Thyroid gland (tissue), 4 donors: Measurements from ENCODE around the gene EFNA5. TPM values are rescaled to one million over a fixed set of nuclear protein-coding genes. Genes with fewer than 3 reads are reported as not detected.

Experiments
- DNase-seq, 2 donors: peaks; one replicate each; pipeline ENCODE4 v3.0.0-alpha.2; 2019
- H3K27ac ChIP-seq, 3 donors: fragments of 200-600 bp; sonication (generic); 1 replicate in 2 of 3; 2 replicates in 1 of 3; pipeline ENCODE4 v1.5.1; 2016 to 2019; ENCODE audit warnings: mild to moderate bottlenecking in 1 of 3, moderate library complexity in 1 of 3
- H3K27me3 ChIP-seq: fragments of 200-600 bp; sonication (generic); one replicate; pipeline ENCODE4 v1.5.1; 2019
- H3K36me3 ChIP-seq, 2 donors: fragments of 200-600 bp; sonication (generic); one replicate each; pipeline ENCODE4 v1.5.1; 2016 to 2019
- H3K4me1 ChIP-seq, 2 donors: fragments of 200-600 bp; sonication (generic); one replicate each; pipeline ENCODE4 v1.5.1; 2017 to 2019
- H3K4me3 ChIP-seq, 3 donors: fragments of 200-600 bp; sonication (generic); replicated peaks in 1 of 3; 1 replicate in 2 of 3; 2 replicates in 1 of 3; pipeline ENCODE4 v1.5.1; 2016; ENCODE audit warnings: mild to moderate bottlenecking in 1 of 3
- H3K9me3 ChIP-seq: fragments of 200-600 bp; sonication (generic); one replicate; pipeline ENCODE4 v1.5.1; 2017
- CTCF ChIP-seq, 6 experiments: fragments of 200-600 bp in 3 of 6; fragments of 450-650 bp in 3 of 6; sonication (generic) in 3 of 6; IDR thresholded peaks; one replicate each; pipeline ENCODE4 v1.5.1; 2016 to 2019; ENCODE audit warnings: antibody characterized with exemption in 6 of 6, mild to moderate bottlenecking in 2 of 6, inconsistent platforms in 1 of 6, moderate library complexity in 1 of 6
- POLR2A ChIP-seq, 2 donors: fragments of 450-650 bp; IDR thresholded peaks; one replicate each; pipeline ENCODE4 v1.6.1; 2017; ENCODE audit warnings: antibody characterized with exemption in 2 of 2, mild to moderate bottlenecking in 2 of 2, moderate library complexity in 1 of 2
- WGBS, 2 donors: methylation state at CpG; one replicate each; pipeline ENCODE4 v1.1.5; 2017; 5-methylcytosine and 5-hydroxymethylcytosine counted together
- intact Hi-C: fragments of 100-400 bp; cut with DNase I; formaldehyde crosslinking; loops from one replicate; pipeline ENCODE4 v1.15.1; 2023
- total RNA-seq, 4 donors: library from RNA; depleted of rRNA; stranded (reverse); fragments of >200 nt; gene quantifications; one replicate each; pipeline ENCODE4 v1.2.3, GENCODE V29; 2016

The EFNA5 gene
- total RNA-seq, 4 donors from 2014 or later, result 5.7 to 17.2 (median 6.4) TPM

- Histone ChIP-seq H3K27ac (no peak overlapping the region), H3K36me3 (no peaks in the 10 kb centered on the region), H3K4me3 (no peak overlapping the region), H3K9me3 (no peaks in the 10 kb centered on the region), H3K4me1 (no peaks in the 10 kb centered on the region), H3K27me3 (no peaks in the 10 kb centered on the region)
- WGBS, 2 donors, result 88 to 89% methylated on average over 4 of the region's 4 CpGs
- intact Hi-C loops, result no loop called here
- DNase-seq, result no peak
- no peak for TF ChIP-seq CTCF (IDR thresholded peaks at IDR 0.05)
- TF ChIP-seq POLR2A (IDR thresholded peaks at IDR 0.05), result no peak
Measured at GRCh38 chr5:107616213-107616612, 54.5 kb downstream of the EFNA5 start.

GRCh38 chr5:107615299-107615817, 55.4 kb downstream of the EFNA5 start:
- no peaks in the 10 kb centered on the region for H3K9me3 ChIP-seq
- no peak for DNase-seq
- H3K27ac ChIP-seq, result no peak overlapping the region
- no peak for TF ChIP-seq CTCF (IDR thresholded peaks at IDR 0.05)
- TF ChIP-seq POLR2A (IDR thresholded peaks at IDR 0.05), result no peak
- no peaks in the 10 kb centered on the region for H3K4me1 ChIP-seq
- WGBS, 2 donors, result 83 to 89% methylated on average over 7 of the region's 7 CpGs
- H3K36me3 ChIP-seq, result no peaks in the 10 kb centered on the region
- intact Hi-C loops, result no loop called here
- H3K27me3 ChIP-seq, result no peaks in the 10 kb centered on the region
- H3K4me3 ChIP-seq, result no peak overlapping the region

GRCh38 chr5:107612541-107612940, 58.2 kb downstream of the EFNA5 start:
- H3K4me3 ChIP-seq, result no peak overlapping the region
- WGBS, 2 donors, result 82 to 89% methylated on average over 1 of the region's 1 CpG
- no peak overlapping the region for H3K27ac ChIP-seq
- no peaks in the 10 kb centered on the region for H3K36me3 ChIP-seq
- no peak for TF ChIP-seq POLR2A (IDR thresholded peaks at IDR 0.05)
- TF ChIP-seq CTCF (IDR thresholded peaks at IDR 0.05), result no peak
- intact Hi-C loops, result no loop called here
- H3K9me3 ChIP-seq, result no peaks in the 10 kb centered on the region
- no peaks in the 10 kb centered on the region for H3K27me3 ChIP-seq
- no peaks in the 10 kb centered on the region for H3K4me1 ChIP-seq
- no peak for DNase-seq

- DNase-seq, result no peak
- Histone ChIP-seq H3K4me1 (peaks cover 8 to 9% of the 10 kb centered on the region in 2 donors), H3K27me3 (no peaks in the 10 kb centered on the region), H3K4me3 (no peak overlapping the region), H3K27ac (no peak overlapping the region), H3K9me3 (no peaks in the 10 kb centered on the region), H3K36me3 (no peaks in the 10 kb centered on the region)
- intact Hi-C loops, result no loop called here
- 96 to 97% methylated on average over 12 of the region's 12 CpGs for WGBS, 2 donors
- no peak for TF ChIP-seq CTCF (IDR thresholded peaks at IDR 0.05)
- TF ChIP-seq POLR2A (IDR thresholded peaks at IDR 0.05), result no peak
Measured at GRCh38 chr5:107610798-107611197, 59.9 kb downstream of the EFNA5 start.

GRCh38 chr5:107607671-107608345, 62.9 kb downstream of the EFNA5 start:
- intact Hi-C loops, result no loop called here
- no peak overlapping the region for H3K4me3 ChIP-seq
- H3K4me1 ChIP-seq, result peaks cover 8 to 16% of the 10 kb centered on the region in 2 donors
- H3K36me3 ChIP-seq, result no peaks in the 10 kb centered on the region
- H3K27ac ChIP-seq, result no peak overlapping the region
- 85 to 88% methylated on average over 9 of the region's 9 CpGs for WGBS, 2 donors
- no peaks in the 10 kb centered on the region for H3K9me3 ChIP-seq
- H3K27me3 ChIP-seq, result no peaks in the 10 kb centered on the region
- DNase-seq, result no peak
- TF ChIP-seq POLR2A (IDR thresholded peaks at IDR 0.05) (no peak), CTCF (IDR thresholded peaks at IDR 0.05) (no peak)
